ENCODE measurements around the gene MUC20.
"Not testable (repeated sequence)": the region's sequence is repeated elsewhere in the genome, so short reads cannot be mapped to it uniquely, and the experiment has no call there.

Gene MUC20

DNA sequence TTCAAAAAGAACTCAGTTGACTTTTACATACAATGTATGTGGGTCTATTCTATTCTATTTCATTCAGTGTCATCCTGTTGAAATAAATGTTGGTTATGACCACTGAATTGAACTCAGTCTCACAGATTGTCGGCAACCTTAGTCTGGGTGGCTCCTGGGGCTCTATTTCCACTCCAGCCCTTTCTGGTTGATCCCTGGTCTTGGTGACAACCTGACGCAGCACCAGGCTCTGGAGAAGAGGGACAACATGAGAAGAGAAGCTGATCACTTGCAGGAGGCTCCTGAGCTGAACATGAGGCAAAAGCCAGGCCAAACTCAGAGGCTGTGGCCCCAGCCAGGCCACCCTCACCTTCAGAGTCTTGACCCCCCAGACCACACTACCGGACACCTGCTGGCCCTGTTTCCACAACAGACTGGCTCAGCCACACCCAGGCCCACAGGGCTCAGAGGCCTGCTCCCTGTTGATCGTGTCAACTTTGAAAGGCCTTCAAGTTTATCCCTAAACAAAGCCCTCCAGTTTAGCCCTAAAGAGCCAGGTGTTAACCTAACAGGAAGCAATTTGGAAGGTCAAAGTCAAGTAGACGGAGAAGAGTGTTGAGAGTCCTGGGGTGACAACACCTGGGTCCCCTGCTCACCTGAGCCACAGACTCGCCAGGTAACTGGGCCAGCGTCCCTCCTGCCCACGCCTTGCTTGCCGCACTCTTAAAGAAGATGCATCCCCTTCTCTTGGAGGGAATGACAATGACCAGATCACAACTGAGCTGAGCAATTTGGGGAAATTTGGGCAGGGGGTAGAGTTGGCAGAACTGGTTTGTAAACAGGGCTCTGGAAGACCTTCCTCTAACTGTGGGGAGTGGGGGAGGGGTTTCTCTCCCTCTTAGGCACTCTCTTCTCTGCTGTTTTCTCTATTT, 15.4 kb upstream of the MUC20 start:
- Histone ChIP-seq H3K4me3 (ENCODE audit: low read length) (no peak overlapping the region), H3K27me3 (replicated peaks; ENCODE audit: control insufficient read depth, insufficient read depth, low read length) (no peaks in the 10 kb centered on the region), H3K9me3 (ENCODE audit: control insufficient read depth, low read length) (no peaks in the 10 kb centered on the region), H3K4me1 (ENCODE audit: control insufficient read depth, insufficient read depth, low read length) (peaks cover 13% of the 10 kb centered on the region), H3K9ac (ENCODE audit: low read length) (no peak overlapping the region), H3K36me3 (ENCODE audit: control insufficient read depth, insufficient read depth, low read length, severe bottlenecking) (peaks cover 6% of the 10 kb centered on the region)
- DNase-seq (ENCODE audit: low read depth) = no peak

- no peaks in the 10 kb centered on the region for H3K27me3 ChIP-seq (replicated peaks; ENCODE audit: control insufficient read depth, insufficient read depth, low read length)
- no peak overlapping the region for H3K4me3 ChIP-seq (ENCODE audit: low read length)
- DNase-seq (ENCODE audit: low read depth) = no peak
- H3K36me3 ChIP-seq (ENCODE audit: control insufficient read depth, insufficient read depth, low read length, severe bottlenecking) = peaks cover 19% of the 10 kb centered on the region
- H3K9me3 ChIP-seq (ENCODE audit: control insufficient read depth, low read length) = no peaks in the 10 kb centered on the region
- peaks cover 13% of the 10 kb centered on the region for H3K4me1 ChIP-seq (ENCODE audit: control insufficient read depth, insufficient read depth, low read length)
- no peak overlapping the region for H3K9ac ChIP-seq (ENCODE audit: low read length)
Measured at GRCh38 chr3:195708061-195708460, 12.7 kb upstream of the MUC20 start.

DNA sequence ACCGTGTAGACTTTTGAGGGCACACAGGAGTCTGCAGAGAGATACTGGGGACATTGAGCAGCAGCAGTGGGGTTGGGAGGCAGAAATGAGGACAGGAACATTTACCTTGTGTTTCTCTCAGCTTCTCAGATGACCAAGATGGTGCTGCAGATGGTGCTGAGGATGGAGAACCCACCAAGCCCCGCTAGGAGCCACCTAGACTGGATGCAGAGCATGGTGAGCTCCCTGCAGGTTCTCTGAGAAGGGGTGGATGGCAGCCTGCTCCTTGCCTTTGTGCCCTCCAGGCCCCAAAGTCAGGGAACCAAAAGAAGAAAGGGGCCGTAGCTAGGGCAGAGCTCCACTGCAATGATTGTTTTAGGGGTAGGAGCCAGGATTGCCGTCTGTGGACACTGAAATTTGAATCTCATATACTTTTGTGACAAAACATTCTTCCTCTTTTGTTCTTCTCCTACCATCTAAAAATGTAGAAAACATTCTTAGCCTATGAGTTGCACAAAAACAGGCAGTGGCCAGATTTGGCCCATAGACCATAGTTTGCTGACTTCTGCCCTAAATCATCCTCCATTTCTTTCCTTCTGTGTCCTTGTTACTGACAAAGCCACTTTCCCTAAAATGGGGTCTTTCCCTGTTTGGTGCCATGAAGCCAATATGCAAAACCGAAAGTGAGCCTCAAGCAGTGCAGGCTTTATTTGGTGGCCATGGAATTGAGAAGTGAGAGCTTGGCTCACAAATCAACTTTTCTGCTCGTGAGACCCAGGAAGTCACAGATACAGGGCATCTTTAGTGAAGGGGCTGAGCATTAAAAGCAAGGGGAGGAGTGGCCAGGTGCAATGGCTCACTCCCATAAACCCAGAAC, 11.9 kb upstream of the MUC20 start:
- Histone ChIP-seq H3K9me3 (ENCODE audit: control insufficient read depth, low read length) (no peaks in the 10 kb centered on the region), H3K4me3 (ENCODE audit: low read length) (peak overlapping the region; percentile 4), H3K9ac (ENCODE audit: low read length) (no peak overlapping the region), H3K4me1 (ENCODE audit: control insufficient read depth, insufficient read depth, low read length) (peaks cover 13% of the 10 kb centered on the region), H3K27me3 (replicated peaks; ENCODE audit: control insufficient read depth, insufficient read depth, low read length) (no peaks in the 10 kb centered on the region), H3K36me3 (ENCODE audit: control insufficient read depth, insufficient read depth, low read length, severe bottlenecking) (peaks cover 19% of the 10 kb centered on the region)
- DNase-seq (ENCODE audit: low read depth) = peak; percentile 48

DNA sequence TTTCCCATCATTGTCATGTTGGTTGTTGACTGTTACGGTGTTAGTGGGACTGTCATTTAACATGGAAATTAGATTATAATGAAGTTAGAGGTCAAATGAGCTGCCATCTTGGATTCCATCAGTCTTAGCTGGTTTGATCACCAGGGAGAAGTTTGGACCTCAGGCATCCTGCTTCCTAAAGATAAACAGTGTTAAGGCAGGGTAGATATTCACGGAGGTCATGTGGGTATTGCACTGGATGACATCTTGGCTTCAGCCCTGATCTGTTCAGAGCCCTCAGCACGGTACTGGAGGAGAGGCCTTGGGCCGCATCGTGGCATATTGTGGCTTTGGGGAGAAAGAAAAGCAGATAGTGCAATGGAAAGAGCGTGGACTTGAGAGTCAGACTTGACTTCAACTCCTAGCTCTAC, 11.1 kb upstream of the MUC20 start:
- Histone ChIP-seq H3K36me3 (ENCODE audit: control insufficient read depth, insufficient read depth, low read length, severe bottlenecking) (peaks cover 19% of the 10 kb centered on the region), H3K27me3 (replicated peaks; ENCODE audit: control insufficient read depth, insufficient read depth, low read length) (no peaks in the 10 kb centered on the region), H3K4me1 (ENCODE audit: control insufficient read depth, insufficient read depth, low read length) (peaks cover 16% of the 10 kb centered on the region), H3K9ac (ENCODE audit: low read length) (no peak overlapping the region), H3K4me3 (ENCODE audit: low read length) (no peak overlapping the region), H3K9me3 (ENCODE audit: control insufficient read depth, low read length) (no peaks in the 10 kb centered on the region)
- DNase-seq (ENCODE audit: low read depth) = no peak

- not testable (repeated sequence) for H3K9me3 ChIP-seq (ENCODE audit: control insufficient read depth, low read length); H3K4me3 ChIP-seq (ENCODE audit: low read length); DNase-seq (ENCODE audit: low read depth); H3K27me3 ChIP-seq (replicated peaks; ENCODE audit: control insufficient read depth, insufficient read depth, low read length); H3K9ac ChIP-seq (ENCODE audit: low read length)
- Histone ChIP-seq H3K36me3 (ENCODE audit: control insufficient read depth, insufficient read depth, low read length, severe bottlenecking) (peaks cover 26% of the 10 kb centered on the region), H3K4me1 (ENCODE audit: control insufficient read depth, insufficient read depth, low read length) (peaks cover 16% of the 10 kb centered on the region)
Measured at GRCh38 chr3:195710126-195710905, 10.5 kb upstream of the MUC20 start.

DNA sequence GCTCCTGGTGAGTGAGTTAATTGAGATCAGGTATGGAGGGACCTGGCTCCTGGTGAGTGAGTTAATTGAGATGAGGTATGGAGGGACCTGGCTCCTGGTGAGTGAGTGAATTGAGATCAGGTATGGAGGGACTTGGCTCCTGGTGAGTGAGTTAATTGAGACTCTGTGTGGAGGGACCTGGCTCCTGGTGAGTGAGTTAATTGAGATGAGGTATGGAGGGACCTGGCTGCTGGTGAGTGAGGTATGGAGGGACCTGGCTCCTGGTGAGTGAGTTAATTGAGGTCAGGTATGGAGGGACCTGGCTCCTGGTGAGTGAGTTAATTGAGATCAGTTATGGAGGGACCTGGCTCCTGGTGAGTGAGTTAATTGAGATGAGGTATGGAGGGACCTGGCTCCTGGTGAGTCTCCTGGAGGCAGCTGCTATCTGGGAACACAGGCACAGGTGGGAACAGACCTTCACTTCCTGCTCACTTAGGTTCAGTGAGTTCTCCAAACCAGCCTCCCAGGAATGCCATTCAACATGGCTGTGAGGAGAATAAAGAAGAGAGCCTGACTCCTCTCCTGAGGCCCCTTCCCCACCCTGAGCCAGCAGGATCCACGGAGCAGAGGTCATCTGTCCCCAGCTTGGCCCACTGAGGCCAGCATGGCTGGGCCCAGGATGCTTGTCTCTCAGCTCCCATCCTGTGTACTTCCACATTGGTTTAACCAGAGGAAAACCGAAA, 9.5 kb upstream of the MUC20 start:
- Histone ChIP-seq H3K36me3 (ENCODE audit: control insufficient read depth, insufficient read depth, low read length, severe bottlenecking) (peaks cover 32% of the 10 kb centered on the region), H3K4me1 (ENCODE audit: control insufficient read depth, insufficient read depth, low read length) (peaks cover 16% of the 10 kb centered on the region)
- DNase-seq (ENCODE audit: low read depth); H3K4me3 ChIP-seq (ENCODE audit: low read length); H3K9me3 ChIP-seq (ENCODE audit: control insufficient read depth, low read length); H3K27me3 ChIP-seq (replicated peaks; ENCODE audit: control insufficient read depth, insufficient read depth, low read length); H3K9ac ChIP-seq (ENCODE audit: low read length): not testable (repeated sequence)

- Histone ChIP-seq H3K9me3 (ENCODE audit: control insufficient read depth, low read length) (no peaks in the 10 kb centered on the region), H3K36me3 (ENCODE audit: control insufficient read depth, insufficient read depth, low read length, severe bottlenecking) (peaks cover 32% of the 10 kb centered on the region), H3K4me1 (ENCODE audit: control insufficient read depth, insufficient read depth, low read length) (peaks cover 21% of the 10 kb centered on the region), H3K9ac (ENCODE audit: low read length) (no peak overlapping the region), H3K27me3 (replicated peaks; ENCODE audit: control insufficient read depth, insufficient read depth, low read length) (no peaks in the 10 kb centered on the region), H3K4me3 (ENCODE audit: low read length) (no peak overlapping the region)
- DNase-seq (ENCODE audit: low read depth) = no peak
Measured at GRCh38 chr3:195711813-195712534, 8.8 kb upstream of the MUC20 start.

- H3K9me3 ChIP-seq (ENCODE audit: control insufficient read depth, low read length); DNase-seq (ENCODE audit: low read depth); H3K4me3 ChIP-seq (ENCODE audit: low read length); H3K9ac ChIP-seq (ENCODE audit: low read length); H3K27me3 ChIP-seq (replicated peaks; ENCODE audit: control insufficient read depth, insufficient read depth, low read length): not testable (repeated sequence)
- peaks cover 32% of the 10 kb centered on the region for H3K36me3 ChIP-seq (ENCODE audit: control insufficient read depth, insufficient read depth, low read length, severe bottlenecking)
- H3K4me1 ChIP-seq (ENCODE audit: control insufficient read depth, insufficient read depth, low read length) = peaks cover 21% of the 10 kb centered on the region
Measured at GRCh38 chr3:195712535-195712910, 8.3 kb upstream of the MUC20 start.

GRCh38 chr3:195713150-195713549, 7.6 kb upstream of the MUC20 start:
- H3K9me3 ChIP-seq (ENCODE audit: control insufficient read depth, low read length); H3K9ac ChIP-seq (ENCODE audit: low read length); H3K27me3 ChIP-seq (replicated peaks; ENCODE audit: control insufficient read depth, insufficient read depth, low read length); DNase-seq (ENCODE audit: low read depth); H3K4me3 ChIP-seq (ENCODE audit: low read length): not testable (repeated sequence)
- Histone ChIP-seq H3K4me1 (ENCODE audit: control insufficient read depth, insufficient read depth, low read length) (peaks cover 21% of the 10 kb centered on the region), H3K36me3 (ENCODE audit: control insufficient read depth, insufficient read depth, low read length, severe bottlenecking) (peaks cover 32% of the 10 kb centered on the region)

DNA sequence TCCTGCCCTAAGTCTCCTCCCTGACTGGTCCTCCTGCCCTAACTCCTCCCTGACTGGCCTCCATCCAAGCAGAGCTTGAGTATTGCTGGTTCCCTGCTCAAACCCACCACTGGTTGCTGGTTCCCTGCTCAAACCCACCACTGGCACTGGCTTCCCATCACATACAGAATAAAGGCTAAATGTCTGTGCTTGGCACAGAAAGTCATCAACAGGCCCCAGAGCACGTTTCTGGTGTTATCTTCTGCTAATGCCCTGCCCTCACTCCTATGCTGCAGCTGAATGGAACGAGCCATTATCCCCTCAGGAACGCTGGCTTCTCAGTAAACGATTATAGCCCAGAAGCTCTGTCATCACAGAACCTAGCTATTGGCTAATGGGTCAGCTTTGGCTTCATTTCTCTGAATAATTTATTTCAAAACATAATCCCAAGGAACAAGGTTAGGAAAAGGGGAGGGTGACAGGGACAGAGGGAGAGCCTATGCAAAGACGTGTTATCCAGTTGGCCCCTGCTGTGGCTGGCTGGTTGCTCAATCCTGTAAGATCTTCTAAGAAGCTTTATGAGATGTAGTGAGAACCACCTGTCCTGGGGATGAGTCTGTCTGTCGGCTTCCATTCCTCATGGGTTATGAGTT, 6.3 kb upstream of the MUC20 start:
- H3K9ac ChIP-seq (ENCODE audit: low read length) = no peak overlapping the region
- H3K27me3 ChIP-seq (replicated peaks; ENCODE audit: control insufficient read depth, insufficient read depth, low read length) = peaks cover 8% of the 10 kb centered on the region
- H3K4me1 ChIP-seq (ENCODE audit: control insufficient read depth, insufficient read depth, low read length) = peaks cover 9% of the 10 kb centered on the region
- H3K9me3 ChIP-seq (ENCODE audit: control insufficient read depth, low read length) = no peaks in the 10 kb centered on the region
- DNase-seq (ENCODE audit: low read depth) = no peak
- no peak overlapping the region for H3K4me3 ChIP-seq (ENCODE audit: low read length)
- H3K36me3 ChIP-seq (ENCODE audit: control insufficient read depth, insufficient read depth, low read length, severe bottlenecking) = peaks cover 31% of the 10 kb centered on the region
